Aorta (tissue), 5 donors: Measurements from ENCODE around the gene CEACAM18. TPM values are rescaled to one million over a fixed set of nuclear protein-coding genes. Genes with fewer than 3 reads are reported as not detected.
"Not testable (repeated sequence)": the region's sequence is repeated elsewhere in the genome, so short reads cannot be mapped to it uniquely, and the experiment has no call there.

Source experiments
- ATAC-seq: fragments of 200-7000 bp; cut with Tn5 transposase; one replicate; pipeline ENCODE4 v1.9.1; 2022; ENCODE audit warnings: moderate library complexity; ENCODE audit not compliant: low FRiP score
- DNase-seq, 2 donors: peaks; one replicate each; pipeline ENCODE4 v3.0.0-alpha.2; 2020
- H3K27ac ChIP-seq, 2 donors: one replicate each; pipeline ENCODE4 v1.5.1; 2013; ENCODE audit warnings: low read length in 2 of 2, mild to moderate bottlenecking in 2 of 2, moderate library complexity in 2 of 2, control low read depth in 1 of 2, inconsistent platforms in 1 of 2, low read depth in 1 of 2
- H3K27me3 ChIP-seq, 2 donors: one replicate each; pipeline ENCODE4 v1.6.1; 2013; ENCODE audit warnings: control low read depth in 1 of 2, low read length in 1 of 2, mild to moderate bottlenecking in 1 of 2, moderate library complexity in 1 of 2; ENCODE audit not compliant: insufficient read depth in 2 of 2, control insufficient read depth in 1 of 2
- H3K36me3 ChIP-seq, 2 donors: one replicate each; pipeline ENCODE4 v1.6.1; 2013; ENCODE audit warnings: control low read depth in 1 of 2, low read length in 1 of 2, mild to moderate bottlenecking in 1 of 2; ENCODE audit not compliant: insufficient read depth in 2 of 2, control insufficient read depth in 1 of 2
- H3K4me1 ChIP-seq, 2 donors: one replicate each; pipeline ENCODE4 v1.6.1; 2013; ENCODE audit warnings: low read length in 2 of 2, control low read depth in 1 of 2, mild to moderate bottlenecking in 1 of 2, moderate library complexity in 1 of 2; ENCODE audit not compliant: insufficient read depth in 2 of 2, control insufficient read depth in 1 of 2
- H3K4me3 ChIP-seq, 2 donors: one replicate each; pipeline ENCODE4 v1.5.1; 2013; ENCODE audit warnings: low read length in 2 of 2, control low read depth in 1 of 2, mild to moderate bottlenecking in 1 of 2
- H3K9me3 ChIP-seq: one replicate; pipeline ENCODE4 v1.6.1; 2013; ENCODE audit warnings: mild to moderate bottlenecking, low read length; ENCODE audit not compliant: control insufficient read depth
- WGBS, 2 donors: extraction: QIAGEN DNeasy Blood & Tissue Kit; methylation state at CpG; one replicate each; pipeline ENCODE4 v1.1.7; 2013; 5-methylcytosine and 5-hydroxymethylcytosine counted together
- intact Hi-C, 2 donors: fragments of 100-400 bp; cut with DNase I; formaldehyde crosslinking; loops; one replicate each; pipeline versions ENCODE4 v1.14.2 to v1.15.0; 2022
- polyA plus RNA-seq, 2 donors: library from polyadenylated mRNA; stranded (reverse); fragments of 200-250 nt; gene quantifications; one replicate each; pipeline ENCODE4 v1.2.3, GENCODE V29; 2013
- total RNA-seq, 2 donors: library from RNA; stranded (reverse); fragmentation: NEBNext Ultra II Directional; extraction: Animal tissue kit (Norgen Biotek cat#: 25700); gene quantifications; one replicate each; pipeline ENCODE4 v1.2.1, GENCODE V29; 2021
- donor health status: healthy with polysubstance abuse.
- donor health status: Bipolar disorder and iron deficiency.
- donor health status: DM: no; HTN: no; CAD: no.
- donor health status: DM: no; HTN: no; CAD: no.
- donor health status: DM: yes; HTN: yes; CAD: no.

CEACAM18 gene
- total and polyA plus RNA-seq, 4 donors: 0.63 TPM; not detected in 3

- H3K27ac ChIP-seq, H3K4me1 ChIP-seq, H3K36me3 ChIP-seq, H3K27me3 ChIP-seq, H3K4me3 ChIP-seq, H3K9me3 ChIP-seq, intact Hi-C loops, DNase-seq, ATAC-seq: not testable (repeated sequence)
- 29 to 61% methylated on average over 4 to 8 of the region's 8 CpGs for WGBS, 2 donors
Measured at GRCh38 chr19:51500931-51501330, 22.6 kb downstream of the CEACAM18 start.

- no peaks in the 10 kb centered on the region for H3K36me3 ChIP-seq
- no peak within 1 kb of the TSS for H3K4me3 ChIP-seq
- 75% methylated on average over 12 of the region's 12 CpGs for WGBS, 2 donors
- H3K27ac ChIP-seq: no peak within 1 kb of the TSS
- no peaks in the 10 kb centered on the region for H3K27me3 ChIP-seq
- no peaks in the 10 kb centered on the region for H3K4me1 ChIP-seq
- no peaks in the 10 kb centered on the region for H3K9me3 ChIP-seq
- no peak for ATAC-seq
- DNase-seq: peak in 1 of 2 donors; percentile 76
- intact Hi-C loops: no loop called here
Measured at GRCh38 chr19:51501594-51502263, 23.4 kb downstream of the CEACAM18 start, which contains the start of gene SIGLEC12. SIGLEC12 (minus strand) TSS chr19:51501800; CDS start chr19:51501733, 67 bp downstream.

DNA sequence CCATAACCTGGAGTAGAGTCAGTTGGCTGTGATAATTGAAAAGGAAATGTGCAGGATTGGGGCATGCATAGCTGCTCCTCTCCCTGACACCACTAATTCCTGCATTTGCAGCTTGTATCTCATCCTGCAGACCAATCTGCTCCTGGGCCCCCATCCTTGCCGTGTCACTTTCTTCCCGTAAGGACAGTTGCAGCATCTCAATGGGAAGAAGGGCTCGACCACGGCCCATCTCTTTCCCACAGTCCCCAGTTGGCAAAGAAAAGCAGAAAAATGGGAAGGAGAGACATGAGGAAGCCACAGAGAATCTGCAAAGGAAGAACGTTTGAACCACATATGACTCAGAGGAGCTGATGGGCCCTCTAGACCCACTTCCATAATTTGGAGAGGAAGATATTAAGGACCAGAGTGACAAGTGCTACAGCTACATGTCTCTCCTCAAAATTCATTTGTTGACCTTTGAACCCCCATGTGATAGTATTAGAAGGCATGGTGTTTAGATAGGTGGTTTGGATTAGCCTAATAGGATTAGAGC is 25.0 kb downstream of the CEACAM18 start:
- intact Hi-C loops: no loop called here
- Histone ChIP-seq H3K4me3 (no peak overlapping the region), H3K36me3 (no peaks in the 10 kb centered on the region), H3K27me3 (no peaks in the 10 kb centered on the region), H3K4me1 (no peaks in the 10 kb centered on the region), H3K9me3 (no peaks in the 10 kb centered on the region), H3K27ac (no peak overlapping the region)
- DNase-seq: no peak
- ATAC-seq: no peak
- WGBS, 2 donors: 76 to 78% methylated on average over 5 of the region's 5 CpGs

DNA sequence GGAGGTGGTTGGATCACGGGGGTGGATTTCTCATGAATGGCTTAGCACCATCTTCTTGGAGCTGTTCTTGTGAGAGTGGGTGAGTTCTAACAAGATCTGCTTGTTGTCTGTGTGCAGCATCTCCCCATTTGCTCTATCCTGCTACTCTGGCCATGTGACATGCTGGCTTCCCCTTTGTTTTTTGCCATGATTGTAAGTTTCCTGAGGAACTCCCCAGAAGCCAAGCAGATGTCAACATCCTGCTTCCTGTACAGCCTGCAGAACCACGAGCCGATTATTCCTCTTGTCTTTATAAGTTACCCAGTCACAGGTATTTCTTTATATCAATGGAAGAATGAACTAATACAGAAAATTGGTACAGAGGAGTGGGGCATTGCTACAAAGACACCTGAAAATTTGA is 25.6 kb downstream of the CEACAM18 start:
- Histone ChIP-seq H3K4me3 (no peak overlapping the region), H3K4me1 (no peaks in the 10 kb centered on the region), H3K9me3 (no peaks in the 10 kb centered on the region), H3K27ac (no peak overlapping the region), H3K36me3 (no peaks in the 10 kb centered on the region), H3K27me3 (no peaks in the 10 kb centered on the region)
- intact Hi-C loops: no loop called here
- DNase-seq (no peak), ATAC-seq (no peak)
- 47 to 49% methylated on average over 3 of the region's 3 CpGs for WGBS, 2 donors

DNA sequence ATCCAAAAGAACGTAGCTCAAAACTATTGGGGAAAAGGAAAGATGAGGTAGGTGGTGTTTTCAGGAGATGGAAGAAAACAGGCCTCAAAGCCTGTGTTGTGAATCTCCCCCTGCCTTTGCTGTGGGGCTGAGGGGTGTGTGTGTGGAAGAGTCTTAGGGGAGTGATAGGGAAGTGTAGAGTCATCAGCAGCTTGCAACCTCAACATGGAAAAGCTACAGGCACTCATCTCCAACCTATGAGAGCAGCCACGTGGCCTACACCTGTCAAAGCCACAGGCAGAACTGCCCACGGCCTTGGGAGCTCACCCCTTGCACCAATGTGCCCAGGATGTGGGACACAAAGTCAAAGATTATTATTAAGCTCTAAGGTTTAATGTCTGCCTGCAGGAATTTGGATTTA is 27.6 kb downstream of the CEACAM18 start:
- ATAC-seq: no peak
- H3K27me3 ChIP-seq: no peaks in the 10 kb centered on the region

GRCh38 chr19:51507192-51507591 is 28.9 kb downstream of the CEACAM18 start:
- DNase-seq (no peak), ATAC-seq (no peak)
- H3K4me3 ChIP-seq: no peak overlapping the region
- no peaks in the 10 kb centered on the region for H3K36me3 ChIP-seq
- intact Hi-C loops: no loop called here
- WGBS, 2 donors: 46 to 51% methylated on average over 3 of the region's 3 CpGs
- H3K4me1 ChIP-seq: no peaks in the 10 kb centered on the region
- no peaks in the 10 kb centered on the region for H3K9me3 ChIP-seq
- no peak overlapping the region for H3K27ac ChIP-seq
- H3K27me3 ChIP-seq: no peaks in the 10 kb centered on the region

More for the DNA sequence above, 27.6 kb downstream of the CEACAM18 start:
- 29 to 31% methylated on average over 3 of the region's 3 CpGs for WGBS, 2 donors
- Histone ChIP-seq H3K9me3 (no peaks in the 10 kb centered on the region), H3K27ac (no peak overlapping the region), H3K4me1 (no peaks in the 10 kb centered on the region), H3K36me3 (no peaks in the 10 kb centered on the region), H3K4me3 (no peak overlapping the region)
- DNase-seq: no peak
- intact Hi-C loops: no loop called here

- WGBS, 2 donors: 61 to 62% methylated on average over 6 of the region's 6 CpGs
- Histone ChIP-seq H3K27me3 (no peaks in the 10 kb centered on the region), H3K4me3 (no peak overlapping the region), H3K36me3 (no peaks in the 10 kb centered on the region), H3K9me3 (no peaks in the 10 kb centered on the region), H3K4me1 (no peaks in the 10 kb centered on the region), H3K27ac (no peak overlapping the region)
- ATAC-seq: no peak
- no peak for DNase-seq
- intact Hi-C loops: no loop called here
Measured at GRCh38 chr19:51507640-51508058, 29.3 kb downstream of the CEACAM18 start.

GRCh38 chr19:51508059-51508733 is 29.9 kb downstream of the CEACAM18 start:
- H3K27ac ChIP-seq: no peak overlapping the region
- intact Hi-C loops: no loop called here
- DNase-seq (no peak), ATAC-seq (no peak)
- H3K4me1 ChIP-seq: no peaks in the 10 kb centered on the region
- H3K4me3 ChIP-seq: no peak overlapping the region
- 47 to 53% methylated on average over 3 of the region's 3 CpGs for WGBS, 2 donors
- no peaks in the 10 kb centered on the region for H3K9me3 ChIP-seq
- no peaks in the 10 kb centered on the region for H3K36me3 ChIP-seq
- H3K27me3 ChIP-seq: no peaks in the 10 kb centered on the region
